NOMO-1 treated with DMSO at 0.1 percent for 48 hours (cell line): ENCODE measurements around the gene SRRM1.
"Not testable (repeated sequence)": the region's sequence is repeated elsewhere in the genome, so short reads cannot be mapped to it uniquely, and the experiment has no call there.

Experiments
- DNase-seq: peaks from one replicate; lab custom pipeline; 2025; ENCODE audit not compliant: unreplicated experiment; lab: John Stamatoyannopoulos, UW

Gene SRRM1

DNA sequence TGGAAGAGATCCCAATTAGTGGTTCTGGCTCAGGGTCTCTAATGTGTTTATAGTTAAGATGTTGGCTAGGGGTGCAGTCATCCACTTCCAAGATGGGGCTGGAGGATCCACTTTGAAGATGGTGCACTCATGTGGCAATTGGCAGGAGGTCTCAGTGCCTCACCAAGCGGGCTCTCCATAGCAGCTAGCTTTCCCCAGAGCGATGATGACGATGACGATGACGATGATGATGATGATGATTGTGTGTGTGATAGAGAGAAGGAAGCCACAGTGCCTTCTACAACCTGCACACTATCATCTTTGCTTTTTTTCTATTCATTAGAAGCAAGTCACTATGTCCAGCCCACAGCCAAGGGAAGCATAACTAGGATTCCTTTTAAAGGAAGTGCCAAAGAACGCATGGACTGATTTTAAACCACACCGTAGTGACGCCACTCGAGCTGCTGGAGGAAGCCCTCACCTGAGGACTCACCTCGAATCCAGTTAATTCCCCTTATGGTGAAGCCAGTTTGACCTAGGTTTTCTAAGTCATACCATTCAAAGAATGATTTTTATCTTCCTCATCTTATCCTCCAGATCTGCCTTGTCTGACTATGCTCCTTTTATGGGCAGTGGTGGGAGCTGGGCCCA, 49.4 kb downstream of the SRRM1 start:
- DNase-seq = no peak

DNA sequence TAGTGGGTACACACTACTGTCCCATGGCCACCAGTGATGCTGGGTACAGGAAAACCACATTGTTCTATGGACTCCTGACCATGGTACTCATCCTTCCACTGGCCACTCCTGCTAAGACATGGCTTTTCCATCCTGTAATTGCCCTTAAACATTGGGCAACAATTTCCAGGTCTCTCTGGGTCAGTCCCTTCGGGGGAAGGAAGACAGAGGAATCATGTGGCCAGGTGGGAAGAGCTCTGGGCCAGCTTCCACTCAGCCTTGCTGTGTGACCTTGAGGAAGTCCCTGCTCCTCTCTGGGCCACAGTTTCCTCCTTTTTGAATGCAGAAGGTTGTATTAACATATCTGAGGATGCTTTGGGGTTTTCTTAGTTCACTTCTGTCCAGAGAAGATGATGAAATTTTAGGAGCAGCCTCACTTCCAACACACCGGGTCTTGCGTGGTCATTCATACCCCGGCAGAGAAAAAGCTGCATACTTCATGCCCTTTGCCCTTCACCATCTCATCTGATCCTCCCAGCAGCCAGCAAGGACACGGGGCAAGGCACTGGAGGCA, 50.8 kb downstream of the SRRM1 start:
- DNase-seq = no peak

- DNase-seq = peak; percentile 37
Measured at GRCh38 chr1:24694380-24694843, 51.3 kb downstream of the SRRM1 start.

GRCh38 chr1:24695202-24695974, 52.3 kb downstream of the SRRM1 start:
- no peak for DNase-seq

DNA sequence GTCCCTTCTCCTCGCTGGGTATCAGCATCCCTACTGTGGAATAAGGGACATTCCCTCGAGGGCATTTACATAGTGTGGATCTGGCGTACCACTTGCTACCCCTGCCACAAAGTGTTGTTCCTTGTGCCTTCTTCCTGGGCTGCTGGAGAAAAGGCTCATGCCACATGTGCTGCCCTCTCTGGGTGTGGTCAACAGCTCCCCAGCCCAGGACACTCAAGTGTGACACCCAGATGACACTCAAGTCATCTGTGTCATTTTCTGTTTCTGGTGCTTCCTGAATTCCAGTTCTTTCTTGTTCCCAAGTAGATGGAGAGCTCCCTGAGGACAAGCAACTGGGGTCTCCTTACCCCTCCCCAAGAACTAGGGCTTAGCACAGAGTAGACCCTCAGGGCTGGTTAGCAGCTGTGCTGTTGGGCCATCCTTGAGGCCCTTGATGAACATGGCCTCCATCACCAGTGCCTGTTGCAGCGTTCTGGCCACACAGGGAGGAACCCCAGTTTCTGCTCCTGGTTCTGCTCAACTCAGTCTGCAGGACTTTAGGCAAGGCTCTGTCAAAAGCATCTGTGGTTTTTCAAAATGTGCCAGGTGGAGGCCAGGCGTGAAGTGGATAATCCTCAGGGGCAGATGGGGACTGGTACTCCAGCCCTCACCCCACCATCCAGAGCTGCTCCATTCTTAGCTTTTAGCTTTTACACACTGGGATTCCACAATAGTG, 53.1 kb downstream of the SRRM1 start:
- DNase-seq = no peak

DNA sequence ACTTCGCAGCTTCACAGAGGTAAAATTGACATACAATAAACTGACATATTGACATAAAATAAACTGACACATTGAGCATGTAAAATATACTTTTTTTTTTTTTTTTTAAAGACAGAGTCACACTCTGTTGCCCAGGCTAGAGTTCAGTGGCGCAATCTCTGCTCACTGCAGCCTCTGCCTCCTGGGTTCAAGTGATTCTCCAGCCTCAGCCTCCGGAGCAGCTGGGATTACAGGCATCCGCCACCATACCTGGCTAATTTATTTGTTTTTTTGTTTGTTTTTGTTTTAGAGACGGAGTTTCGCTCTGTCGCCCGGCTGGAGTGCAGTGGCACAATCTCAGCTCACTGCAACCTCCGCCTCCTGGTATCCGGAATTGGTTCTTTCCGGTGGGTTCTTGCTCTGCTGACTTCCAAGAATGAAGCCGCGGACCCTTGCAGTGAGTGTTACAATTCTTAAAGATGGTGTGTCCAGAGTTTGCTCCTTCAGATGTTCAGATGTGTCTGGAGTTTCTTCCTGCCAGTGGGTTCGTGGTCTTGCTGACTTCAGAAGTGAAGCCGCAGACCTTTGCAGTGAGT, 53.7 kb downstream of the SRRM1 start:
- no peak for DNase-seq

DNA sequence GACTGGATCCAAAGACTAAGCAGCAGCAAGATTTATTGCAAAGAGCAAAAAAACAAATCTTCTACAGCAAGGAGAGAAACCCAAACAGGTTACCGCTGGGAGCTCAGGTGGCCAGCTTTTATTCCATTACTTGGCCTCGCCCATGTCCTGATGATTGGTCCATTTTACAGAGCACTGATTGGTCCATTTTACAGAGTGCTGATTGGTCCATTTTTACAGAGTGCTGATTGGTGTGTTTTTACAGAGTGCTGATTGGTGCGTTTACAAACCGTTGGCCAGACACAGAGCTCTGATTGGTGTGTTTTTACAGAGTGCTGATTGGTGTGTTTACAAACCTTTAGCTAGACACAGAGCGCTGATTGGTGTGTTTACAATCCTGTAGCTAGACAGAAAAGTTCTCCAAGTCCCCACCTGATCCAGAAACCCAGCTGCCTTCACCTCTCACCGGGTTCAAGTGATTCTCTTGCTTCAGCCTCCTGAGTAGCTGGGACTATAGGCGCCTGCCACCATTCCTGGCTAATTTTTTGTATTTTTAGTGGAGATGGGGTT, 54.4 kb downstream of the SRRM1 start:
- DNase-seq = not testable (repeated sequence)

DNA sequence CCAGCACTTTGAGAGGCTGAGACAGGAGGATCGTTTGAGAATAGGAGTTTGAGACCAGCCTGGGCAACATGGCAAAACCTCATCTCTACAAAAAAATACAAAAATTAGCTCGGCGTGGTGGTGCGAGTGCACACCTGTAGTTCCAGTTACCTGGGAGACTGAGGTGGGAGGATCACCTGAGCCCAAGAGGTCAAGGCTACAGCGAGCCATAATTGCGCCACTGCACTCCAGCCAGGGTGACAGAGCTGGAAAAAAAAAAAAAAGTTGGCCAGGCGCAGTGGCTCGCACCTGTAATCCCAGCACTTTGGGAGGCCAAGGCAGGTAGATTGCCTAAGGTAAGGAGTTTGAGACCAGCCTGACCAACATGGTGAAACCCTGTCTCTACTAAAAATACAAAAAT, 55.2 kb downstream of the SRRM1 start:
- DNase-seq = not testable (repeated sequence)

GRCh38 chr1:24699628-24700027, 56.5 kb downstream of the SRRM1 start:
- no peak for DNase-seq

- DNase-seq = no peak
Measured at GRCh38 chr1:24702511-24703293, 59.6 kb downstream of the SRRM1 start.

- DNase-seq = no peak
Measured at GRCh38 chr1:24704411-24705259, 61.5 kb downstream of the SRRM1 start.

DNA sequence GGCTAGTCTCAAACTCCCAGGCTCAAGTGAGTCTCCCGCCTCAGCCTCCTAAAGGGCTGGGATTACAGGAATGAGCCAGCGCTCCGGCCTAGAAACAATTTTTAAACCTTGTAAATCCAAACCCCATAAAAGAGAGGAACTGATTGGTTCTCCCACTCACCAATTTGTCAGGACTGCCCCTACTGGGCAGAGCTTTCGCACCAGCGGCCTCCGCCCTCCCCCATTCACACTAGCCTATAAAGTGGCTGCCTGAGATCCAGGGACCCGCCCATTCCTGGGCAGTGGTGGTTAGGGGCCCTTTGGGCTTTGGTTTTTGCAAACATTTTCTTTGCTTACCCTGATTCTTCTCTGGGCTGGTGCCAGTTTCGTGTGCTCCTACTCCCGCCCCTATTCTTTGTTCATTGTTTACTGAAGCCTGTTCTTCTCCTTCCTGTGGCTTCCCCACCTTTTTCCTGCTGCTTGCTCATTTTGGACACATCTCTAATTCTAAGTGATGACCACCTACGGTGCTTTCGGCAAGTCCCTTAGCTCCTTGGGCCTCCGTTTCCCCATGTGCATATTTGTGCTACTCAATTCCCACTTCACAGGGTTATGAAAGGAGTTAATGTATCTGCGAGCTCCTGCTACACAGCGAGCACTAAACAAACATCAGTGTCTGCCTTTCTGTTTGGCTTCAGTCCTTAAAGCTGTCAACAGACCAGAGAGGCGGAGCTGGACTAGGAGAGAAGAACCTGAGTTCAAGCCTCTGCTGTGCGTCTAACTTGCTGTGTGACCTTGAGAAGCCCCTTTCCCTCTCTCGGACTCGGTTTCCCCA, 62.4 kb downstream of the SRRM1 start:
- peak; percentile 26 for DNase-seq

DNA sequence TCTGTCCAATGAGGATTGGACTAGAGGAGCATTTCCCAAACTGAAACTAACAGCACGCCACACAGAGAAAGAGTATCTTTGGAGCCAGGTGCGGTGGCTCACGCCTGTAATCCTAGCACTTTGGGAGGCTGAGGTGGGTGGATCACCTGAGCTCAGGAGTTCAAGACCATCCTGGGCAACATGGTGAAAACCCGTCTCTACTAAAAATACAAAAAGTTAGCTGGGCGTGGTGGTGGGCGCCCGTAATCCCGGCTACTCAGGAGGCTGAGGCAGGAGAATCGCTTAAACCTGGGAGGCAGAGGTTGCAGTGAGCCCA, 62.9 kb downstream of the SRRM1 start:
- not testable (repeated sequence) for DNase-seq

GRCh38 chr1:24707687-24708086, 64.6 kb downstream of the SRRM1 start:
- DNase-seq = no peak

DNA sequence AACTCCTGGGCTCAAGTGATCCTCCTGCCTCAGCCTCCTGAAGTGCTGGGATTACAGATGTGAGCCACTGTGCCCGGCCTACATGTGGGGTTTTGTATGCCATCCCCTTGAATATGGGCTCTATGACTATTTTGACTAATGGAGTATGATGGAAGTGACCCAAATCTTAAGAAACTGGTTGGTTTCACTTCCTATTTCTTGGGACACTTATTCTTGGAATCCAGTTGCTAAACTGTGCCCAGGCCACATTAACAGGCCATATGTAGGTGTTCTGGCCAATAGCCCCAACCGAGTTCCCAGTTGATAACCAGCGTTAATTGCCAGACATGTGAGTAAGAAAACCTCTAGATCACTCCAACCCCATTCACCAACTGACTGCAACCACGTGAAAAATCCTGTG, 65.8 kb downstream of the SRRM1 start:
- DNase-seq = peak; percentile 95

GRCh38 chr1:24709791-24710441, 66.8 kb downstream of the SRRM1 start:
- no peak for DNase-seq

DNA sequence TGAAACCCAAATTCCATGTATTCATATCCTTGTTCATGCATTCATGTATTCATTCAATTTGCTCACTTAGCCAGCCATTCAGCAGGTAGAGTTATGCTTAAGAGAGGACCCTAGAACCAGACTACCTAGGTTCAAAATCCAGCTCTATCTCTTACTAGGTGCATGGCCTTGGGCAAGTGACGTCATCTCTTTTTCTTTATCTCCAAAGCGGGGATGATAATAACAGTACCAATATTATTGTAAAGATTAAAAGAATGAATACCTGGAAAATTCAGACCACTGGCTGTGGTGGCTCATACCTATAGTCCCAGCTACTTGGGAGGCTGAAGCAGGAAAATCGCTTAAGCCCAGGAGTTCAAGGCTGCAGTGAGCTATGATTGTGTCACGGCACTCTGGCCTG, 68.2 kb downstream of the SRRM1 start:
- no peak for DNase-seq

GRCh38 chr1:24713176-24713575, 70.1 kb downstream of the SRRM1 start:
- DNase-seq = no peak
